DND-41 (cell line): ENCODE results near the gene EIF2S1.

ENCODE experiments used
- ATAC-seq: fragments of 200-7000 bp; cut with Tn5 transposase; 3 replicates; pipeline ENCODE4 v1.9.1; 2021; ENCODE audit warnings: low read depth; ENCODE audit not compliant: insufficient read depth
- DNase-seq: peaks from one replicate; pipeline ENCODE4 v3.0.0-alpha.2; 2020
- H2AFZ ChIP-seq: 2 replicates; pipeline ENCODE4 v1.6.0; 2012; ENCODE audit warnings: low read depth, low read length
- H3K27ac ChIP-seq: 2 replicates; pipeline ENCODE4 v1.5.1; 2012; ENCODE audit warnings: low read length, inconsistent platforms
- H3K27me3 ChIP-seq: fragments of 200-600 bp; sonication (generic); 2 replicates; pipeline ENCODE4 v1.6.0; 2012; ENCODE audit warnings: low read length, mild to moderate bottlenecking, inconsistent platforms; ENCODE audit not compliant: insufficient read depth, poor library complexity
- H3K36me3 ChIP-seq: 2 replicates; pipeline ENCODE4 v1.5.1; 2012; ENCODE audit warnings: low read length, inconsistent platforms; ENCODE audit not compliant: insufficient read depth
- H3K4me1 ChIP-seq: 2 replicates; pipeline ENCODE4 v1.5.1; 2012; ENCODE audit warnings: mild to moderate bottlenecking, low read length; ENCODE audit not compliant: insufficient read depth
- H3K4me2 ChIP-seq: 2 replicates; pipeline ENCODE4 v1.6.0; 2012; ENCODE audit warnings: mild to moderate bottlenecking, moderate library complexity, low read length, inconsistent platforms; ENCODE audit not compliant: insufficient read depth
- H3K4me3 ChIP-seq, 2 experiments: fragments of 200-600 bp in 1 of 2; shearing (Covaris generic) in 1 of 2; 2 replicates each; pipeline ENCODE4 v1.5.1; 2012 to 2016; ENCODE audit warnings: inconsistent platforms in 2 of 2, low read length in 2 of 2, mild to moderate bottlenecking in 2 of 2, low read depth in 1 of 2, moderate library complexity in 1 of 2
- H3K79me2 ChIP-seq: 2 replicates; pipeline ENCODE4 v1.6.0; 2012; ENCODE audit warnings: low read length, inconsistent platforms; ENCODE audit not compliant: insufficient read depth
- H3K9ac ChIP-seq: 2 replicates; pipeline ENCODE4 v1.6.0; 2012; ENCODE audit warnings: low read depth, mild to moderate bottlenecking, inconsistent platforms, low read length, moderate library complexity
- H3K9me3 ChIP-seq: 2 replicates; pipeline ENCODE4 v1.5.1; 2012; ENCODE audit warnings: low read length, moderate library complexity, mild to moderate bottlenecking, inconsistent platforms; ENCODE audit not compliant: insufficient read depth, severe bottlenecking
- H4K20me1 ChIP-seq: 2 replicates; pipeline ENCODE4 v1.6.0; 2012; ENCODE audit warnings: low read length; ENCODE audit not compliant: insufficient read depth
- CTCF ChIP-seq: IDR thresholded peaks from 2 replicates; pipeline ENCODE4 v1.5.1; 2012; ENCODE audit warnings: borderline replicate concordance, low read length, moderate library complexity, mild to moderate bottlenecking; ENCODE audit not compliant: poor library complexity, severe bottlenecking; ENCODE audit errors: extremely low read depth
- EZH2 ChIP-seq: IDR thresholded peaks from 3 replicates; pipeline ENCODE4 v1.6.1; 2012; ENCODE audit warnings: borderline replicate concordance, low read depth, mild to moderate bottlenecking, moderate library complexity, low read length, inconsistent platforms; ENCODE audit not compliant: severe bottlenecking

EIF2S1 gene

GRCh38 chr14:67357969-67358354 lies 2.2 kb upstream of the EIF2S1 start:
- peak overlapping the region; percentile 63 for H3K9ac ChIP-seq
- ATAC-seq = no peak
- H3K9me3 ChIP-seq = no peaks in the 10 kb centered on the region
- no peak overlapping the region for H3K27ac ChIP-seq
- DNase-seq = no peak
- no peak overlapping the region for H2AFZ ChIP-seq
- peaks cover 15% of the 10 kb centered on the region; the same call in 1 of the 2 replicates for H3K36me3 ChIP-seq
- H3K4me3 ChIP-seq = peak overlapping the region in 1 of 2 experiments; percentile 63; a peak in 1 of 4 replicates
- H3K27me3 ChIP-seq = no peaks in the 10 kb centered on the region
- peaks cover 22% of the 10 kb centered on the region; the same call in 1 of the 2 replicates for H4K20me1 ChIP-seq
- peak overlapping the region; percentile 83 for H3K4me2 ChIP-seq
- H3K4me1 ChIP-seq = peaks cover 42% of the 10 kb centered on the region
- TF ChIP-seq EZH2 (no peak), CTCF (no peak)
- H3K79me2 ChIP-seq = peaks cover 90% of the 10 kb centered on the region

GRCh38 chr14:67358924-67359774 lies 979 bp upstream of the EIF2S1 start:
- peak overlapping the region; percentile 63 to 78 for H3K4me3 ChIP-seq
- H3K79me2 ChIP-seq = peaks cover 91% of the 10 kb centered on the region
- ATAC-seq = peak; percentile 7

GRCh38 chr14:67360470-67361206 lies 510 bp downstream of the EIF2S1 start:
- peak overlapping the region; percentile 83 for H3K4me2 ChIP-seq
- peak overlapping the region; percentile 98 for H2AFZ ChIP-seq
- no peaks in the 10 kb centered on the region for H3K27me3 ChIP-seq
- peaks cover 36% of the 10 kb centered on the region for H3K36me3 ChIP-seq
- H3K27ac ChIP-seq = peak overlapping the region; percentile 100
- DNase-seq (no peak), ATAC-seq (peak; percentile 41)
- TF ChIP-seq EZH2 = no peak
- TF ChIP-seq CTCF = no peak
- H3K4me3 ChIP-seq = peak overlapping the region; percentile 29 to 63
- H4K20me1 ChIP-seq = peaks cover 25% of the 10 kb centered on the region; the same call in 1 of the 2 replicates
- H3K4me1 ChIP-seq = peaks cover 60% of the 10 kb centered on the region
- peaks cover 94% of the 10 kb centered on the region for H3K79me2 ChIP-seq
- H3K9me3 ChIP-seq = no peaks in the 10 kb centered on the region
- H3K9ac ChIP-seq = peak overlapping the region; percentile 63

More at GRCh38 chr14:67358924-67359774, 979 bp upstream of the EIF2S1 start:
- Histone ChIP-seq H3K4me2 (peak overlapping the region; percentile 83), H4K20me1 (peaks cover 22% of the 10 kb centered on the region; the same call in 1 of the 2 replicates), H3K27ac (peak overlapping the region; percentile 62), H3K9ac (peak overlapping the region; percentile 63), H3K4me1 (peaks cover 53% of the 10 kb centered on the region), H3K36me3 (peaks cover 21% of the 10 kb centered on the region; the same call in 1 of the 2 replicates), H3K9me3 (no peaks in the 10 kb centered on the region), H2AFZ (peak overlapping the region; percentile 84), H3K27me3 (no peaks in the 10 kb centered on the region)
- no peak for TF ChIP-seq EZH2
- TF ChIP-seq CTCF = no peak
- DNase-seq = no peak
